ENCODE measurements around the gene SLC43A2. TPM values are rescaled to one million over a fixed set of nuclear protein-coding genes. Genes with fewer than 3 reads are reported as not detected.

Gene SLC43A2
- total and polyA plus RNA-seq, 2 of the 13 experiments (the other 11 are each of a cell fraction or from before 2014, with no cell fraction given) = 7.3 to 20.0 TPM

GRCh38 chr17:1592751-1593629 lies 35.6 kb downstream of the SLC43A2 start (continued):
- TF ChIP-seq SOX6 (IDR thresholded peaks at IDR 0.05) = no peak
- peak; percentile 52; the same call in 1 of the 2 replicates for TF ChIP-seq SOX6 (CRISPR knock-in tag; IDR thresholded peaks at IDR 0.05)
- no peak for TF ChIP-seq ZNF703 (CRISPR knock-in tag; IDR thresholded peaks at IDR 0.05; ENCODE audit: borderline replicate concordance)
- no peak for TF ChIP-seq ARNT (IDR thresholded peaks at IDR 0.05)
- peak; percentile 39; the same call in 1 of the 2 replicates for TF ChIP-seq CREM (IDR thresholded peaks at IDR 0.05)
- no peak for TF ChIP-seq CREM (CRISPR knock-in tag; IDR thresholded peaks at IDR 0.05)
- TF ChIP-seq TP53 (CRISPR knock-in tag; conservative IDR thresholded peaks at IDR 0.05) = no peak
- TF ChIP-seq RARA (CRISPR knock-in tag; IDR thresholded peaks at IDR 0.05) = peak; percentile 98
- no peak for TF ChIP-seq KAT2B (IDR thresholded peaks at IDR 0.05; ENCODE audit: borderline replicate concordance, low read depth, low read length)
- no peak for TF ChIP-seq CCDC6 (CRISPR knock-in tag; IDR thresholded peaks at IDR 0.05)
- TF ChIP-seq RNF219 (CRISPR knock-in tag; IDR thresholded peaks at IDR 0.05) = no peak
- no peak for TF ChIP-seq TMF1 (CRISPR knock-in tag; IDR thresholded peaks at IDR 0.05; ENCODE audit: low read depth)
- TF ChIP-seq NR2F6 (IDR thresholded peaks at IDR 0.05) = peak; percentile 62
- TF ChIP-seq NR2F6 (CRISPR knock-in tag; IDR thresholded peaks at IDR 0.05) = peak; percentile 77
- TF ChIP-seq BCLAF1 (IDR thresholded peaks at IDR 0.05) = no peak
- TF ChIP-seq EP300 (IDR thresholded peaks at IDR 0.05; ENCODE audit: low read depth in 2 of 2, low read length in 2 of 2) = peak in 1 of 2 experiments; percentile 78; a peak in 2 of 4 replicates
- 0 out of 2 replicates have a peak, but pooled peaks have one; percentile 51 for TF ChIP-seq EP300 (CRISPR knock-in tag; IDR thresholded peaks at IDR 0.05; ENCODE audit: borderline replicate concordance)
- peak; percentile 87 for TF ChIP-seq ZNF549 (CRISPR knock-in tag; IDR thresholded peaks at IDR 0.05)
- no peak for TF ChIP-seq ZNF235 (CRISPR knock-in tag; IDR thresholded peaks at IDR 0.05; ENCODE audit: borderline replicate concordance)
- TF ChIP-seq CERS6 (CRISPR knock-in tag; IDR thresholded peaks at IDR 0.05) = no peak
- peak; percentile 53 for TF ChIP-seq TEAD3 (CRISPR knock-in tag; optimal IDR thresholded peaks at IDR 0.05; ENCODE audit: borderline replicate concordance)
- no peak for TF ChIP-seq ZNF784 (CRISPR knock-in tag; IDR thresholded peaks at IDR 0.05; ENCODE audit: borderline replicate concordance)
- TF ChIP-seq SP1 (IDR thresholded peaks at IDR 0.05) = no peak
- no peak for TF ChIP-seq SP1 (CRISPR knock-in tag; IDR thresholded peaks at IDR 0.05)

Measured in HepG2 (cell line).